NOMO-1 treated with DMSO at 0.1 percent for 48 hours (cell line): ENCODE data around the gene DNM2.

Source experiments
- DNase-seq: peaks from one replicate; lab custom pipeline; 2025; ENCODE audit not compliant: unreplicated experiment; lab: John Stamatoyannopoulos, UW

Gene DNM2

GRCh38 chr19:10690341-10690781 is 27.5 kb upstream of the DNM2 start:
- no peak for DNase-seq

GRCh38 chr19:10691178-10691881 is 26.5 kb upstream of the DNM2 start:
- DNase-seq = no peak

- no peak for DNase-seq
Measured at GRCh38 chr19:10691883-10692282, 26.0 kb upstream of the DNM2 start.

GRCh38 chr19:10692673-10693264 is 25.1 kb upstream of the DNM2 start:
- no peak for DNase-seq

- no peak for DNase-seq
Measured at GRCh38 chr19:10694706-10695307, 23.1 kb upstream of the DNM2 start.

GRCh38 chr19:10695401-10696398 is 22.2 kb upstream of the DNM2 start:
- DNase-seq = peak; percentile 83

GRCh38 chr19:10699650-10700335 is 18.1 kb upstream of the DNM2 start:
- DNase-seq = peak; percentile 70

GRCh38 chr19:10701955-10702525 is 15.8 kb upstream of the DNM2 start:
- DNase-seq = no peak

- no peak for DNase-seq
Measured at GRCh38 chr19:10706990-10707389, 10.9 kb upstream of the DNM2 start.

GRCh38 chr19:10707440-10707839 is 10.4 kb upstream of the DNM2 start:
- DNase-seq = no peak

GRCh38 chr19:10708291-10708690 is 9.6 kb upstream of the DNM2 start:
- no peak for DNase-seq

GRCh38 chr19:10712045-10712444 is 5.8 kb upstream of the DNM2 start:
- no peak for DNase-seq

GRCh38 chr19:10712754-10713153 is 5.1 kb upstream of the DNM2 start:
- DNase-seq = no peak

- no peak for DNase-seq
Measured at GRCh38 chr19:10713317-10713716, 4.6 kb upstream of the DNM2 start.

- no peak for DNase-seq
Measured at GRCh38 chr19:10717054-10717355, 874 bp upstream of the DNM2 start.

GRCh38 chr19:10718205-10719196 is 622 bp downstream of the DNM2 start:
- DNase-seq = peak; percentile 8

- DNase-seq = peak; percentile 49
Measured at GRCh38 chr19:10719466-10719961, 1.6 kb downstream of the DNM2 start.

GRCh38 chr19:10720607-10721125 is 2.8 kb downstream of the DNM2 start:
- DNase-seq = no peak

GRCh38 chr19:10723591-10723990 is 5.7 kb downstream of the DNM2 start:
- DNase-seq = no peak
